NCI-H1417 (cell line): ENCODE results near the gene OIT3.
"Not testable (repeated sequence)": the region's sequence is repeated elsewhere in the genome, so short reads cannot be mapped to it uniquely, and the experiment has no call there.

Source experiments
- DNase-seq, 3 experiments: peaks; one replicate each; lab custom pipeline; 2025; lab: John Stamatoyannopoulos, UW

The OIT3 gene

DNA sequence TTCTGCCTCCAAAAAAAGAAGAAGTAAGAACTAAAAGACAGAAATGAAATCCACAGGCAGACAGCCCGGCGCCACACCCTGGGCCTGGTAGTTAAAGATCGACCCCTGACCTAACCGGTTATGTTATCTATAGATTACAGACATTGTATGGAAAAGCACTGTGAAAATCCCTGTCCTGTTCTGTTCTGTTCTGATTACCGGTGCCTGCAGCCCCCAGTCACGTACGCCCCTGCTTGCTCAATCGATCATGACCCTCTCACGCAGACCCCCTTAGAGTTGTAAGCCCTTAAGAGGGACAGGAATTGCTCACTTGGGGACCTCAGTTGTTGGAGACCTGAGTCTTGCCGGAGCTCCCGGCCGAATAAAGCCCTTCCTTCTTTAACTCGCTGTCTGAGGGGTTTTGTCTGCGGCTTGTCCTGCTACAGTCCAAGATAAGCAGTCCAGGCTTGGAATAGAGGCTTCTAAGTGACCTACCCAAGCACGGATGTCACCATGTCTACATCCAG, 10.5 kb downstream of the OIT3 start:
- not testable (repeated sequence) for DNase-seq

DNA sequence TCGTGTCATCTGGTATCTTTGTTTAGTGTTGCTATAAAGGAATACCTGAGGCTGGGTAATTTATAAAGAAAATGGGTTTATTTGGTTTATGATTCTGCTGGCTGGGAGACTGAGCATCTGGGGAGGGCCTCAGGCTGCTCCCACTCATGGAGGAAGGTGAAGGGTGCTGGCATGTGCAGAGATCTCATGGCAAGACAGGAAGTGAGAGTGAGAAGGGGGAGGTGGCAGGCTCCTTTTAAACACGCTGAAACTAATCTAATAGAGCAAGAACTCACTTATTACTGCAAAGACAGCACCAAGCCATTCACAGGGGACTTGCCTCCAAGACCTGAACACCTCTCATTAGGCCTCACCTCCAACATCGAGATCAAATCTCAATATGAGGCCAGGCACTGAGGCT, 11.3 kb downstream of the OIT3 start:
- DNase-seq = no peak

DNA sequence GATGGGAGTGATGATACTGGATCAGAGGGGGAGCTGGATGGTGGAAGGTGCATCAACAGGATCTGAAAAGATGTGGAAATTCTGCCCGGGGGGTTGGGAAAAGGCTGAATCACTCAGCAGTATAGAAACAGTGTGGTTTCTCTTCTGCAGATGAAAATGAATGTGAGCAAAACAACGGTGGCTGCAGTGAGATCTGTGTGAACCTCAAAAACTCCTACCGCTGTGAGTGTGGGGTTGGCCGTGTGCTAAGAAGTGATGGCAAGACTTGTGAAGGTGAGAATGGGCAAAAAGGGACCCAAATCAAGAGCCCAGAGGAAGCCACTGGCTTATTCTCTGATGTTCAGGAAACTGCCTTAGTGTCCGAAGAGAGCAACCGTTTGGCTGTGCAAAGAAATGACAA, 12.9 kb downstream of the OIT3 start:
- no peak for DNase-seq

DNA sequence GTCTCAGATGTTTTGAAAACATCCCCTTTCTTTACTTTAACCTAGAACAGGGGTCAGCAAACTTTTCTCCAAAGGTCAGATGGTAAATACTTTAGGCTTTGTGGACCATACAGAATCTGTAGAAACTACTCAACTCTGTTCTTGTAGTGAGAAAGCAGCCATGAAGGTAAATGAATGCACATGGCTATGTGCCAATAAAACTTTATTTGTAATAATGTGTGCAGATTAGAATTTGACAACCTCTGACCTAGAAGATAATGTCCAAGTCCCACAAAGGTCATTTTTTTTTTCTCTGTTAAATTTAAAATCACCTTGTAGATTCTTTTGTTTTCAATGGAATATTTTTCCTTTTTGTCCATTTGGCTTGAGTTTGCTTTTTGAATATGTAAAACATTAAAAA, 17.2 kb downstream of the OIT3 start:
- DNase-seq = no peak

DNA sequence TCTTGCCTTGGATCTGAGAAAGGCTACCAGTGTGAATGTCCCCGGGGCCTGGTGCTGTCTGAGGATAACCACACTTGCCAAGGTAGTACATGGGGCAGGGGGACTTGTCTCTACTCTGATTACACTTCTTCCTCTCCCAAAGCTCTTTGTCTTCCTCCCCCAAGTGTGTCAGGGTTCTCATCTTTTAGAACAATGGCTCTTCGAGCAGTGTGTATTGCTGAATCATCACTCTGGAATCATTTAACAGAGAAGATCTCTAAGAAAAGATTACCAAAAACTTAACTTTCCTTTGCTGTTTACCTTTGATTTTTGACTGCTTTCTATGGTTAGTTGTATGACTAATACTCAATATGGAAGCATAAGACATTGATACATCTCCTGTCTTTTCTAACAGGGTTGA, 18.2 kb downstream of the OIT3 start:
- no peak for DNase-seq

DNA sequence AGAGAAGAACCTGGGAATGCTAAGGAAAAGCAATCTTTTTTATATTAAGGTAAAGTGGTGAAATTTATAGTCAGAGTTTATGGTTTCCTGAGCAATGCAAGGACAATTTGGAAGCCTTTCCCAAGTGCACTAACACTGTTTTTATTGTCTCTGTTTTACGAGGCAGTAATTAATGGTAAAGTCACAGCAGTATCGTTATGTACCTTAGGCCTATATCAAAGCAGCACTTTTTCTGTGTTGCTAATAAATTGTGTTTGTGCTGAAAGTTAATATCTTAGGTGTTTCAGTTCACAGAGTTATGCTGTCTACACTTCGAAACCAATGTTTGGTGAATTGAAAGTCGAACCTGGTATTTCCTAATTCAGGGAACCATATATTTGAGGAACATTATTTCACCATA, 19.2 kb downstream of the OIT3 start:
- no peak for DNase-seq

DNA sequence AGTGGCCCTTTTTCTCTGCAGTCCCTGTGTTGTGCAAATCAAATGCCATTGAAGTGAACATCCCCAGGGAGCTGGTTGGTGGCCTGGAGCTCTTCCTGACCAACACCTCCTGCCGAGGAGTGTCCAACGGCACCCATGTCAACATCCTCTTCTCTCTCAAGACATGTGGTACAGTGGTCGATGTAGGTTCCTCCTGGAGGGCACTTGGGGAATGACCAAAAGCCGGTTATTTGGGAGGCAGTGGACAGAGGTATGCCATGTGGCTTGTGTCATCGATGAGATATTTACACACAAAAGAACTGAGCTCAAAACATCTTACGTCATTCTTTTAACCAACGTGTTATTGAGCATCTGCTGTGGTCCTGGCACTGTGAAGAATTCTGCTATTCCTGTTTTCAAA, 19.7 kb downstream of the OIT3 start:
- no peak for DNase-seq

DNA sequence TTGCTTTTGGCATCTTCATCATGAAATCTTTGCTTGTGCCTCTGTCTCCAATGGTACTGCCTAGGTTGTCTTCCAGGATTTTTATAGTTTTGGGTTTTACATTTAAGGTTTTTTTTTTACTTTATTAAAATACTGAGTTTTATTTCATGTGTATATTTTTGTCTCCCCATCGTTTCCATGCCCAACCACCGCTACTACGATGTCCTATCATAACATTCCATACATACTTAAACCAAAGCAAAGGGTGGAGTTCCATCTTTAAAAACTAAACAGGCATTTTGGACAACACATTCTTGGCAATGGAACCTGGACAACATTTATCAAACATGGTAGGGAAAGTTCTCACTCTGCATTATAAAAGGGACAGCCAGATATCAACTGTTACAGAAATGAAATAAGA, 23.7 kb downstream of the OIT3 start:
- DNase-seq = not testable (repeated sequence)

DNA sequence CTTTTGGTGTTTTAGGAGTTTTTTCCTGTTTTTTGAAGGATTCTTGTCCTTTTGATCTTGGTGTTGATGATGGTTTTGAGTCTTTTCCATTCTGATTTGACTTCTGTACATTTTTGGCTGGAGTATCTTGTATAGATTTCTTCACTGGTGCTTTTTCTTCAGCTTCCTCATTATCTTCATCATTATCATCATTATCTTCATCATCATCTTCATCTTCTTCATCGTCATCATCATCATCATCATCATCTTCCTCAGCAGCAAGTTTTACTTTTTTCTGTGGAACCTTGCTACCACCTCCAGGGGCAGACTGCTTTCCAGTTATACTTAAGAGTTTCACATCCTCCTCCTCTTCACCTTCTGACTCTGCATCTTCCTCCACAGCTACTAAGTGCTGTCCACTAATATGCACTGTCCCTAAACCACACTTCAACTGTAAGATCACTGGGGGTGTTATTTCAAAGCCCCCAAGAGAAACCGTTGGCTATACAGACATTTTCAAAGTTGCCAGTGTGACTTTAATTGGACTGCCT, 24.3 kb downstream of the OIT3 start:
- DNase-seq = not testable (repeated sequence)

DNA sequence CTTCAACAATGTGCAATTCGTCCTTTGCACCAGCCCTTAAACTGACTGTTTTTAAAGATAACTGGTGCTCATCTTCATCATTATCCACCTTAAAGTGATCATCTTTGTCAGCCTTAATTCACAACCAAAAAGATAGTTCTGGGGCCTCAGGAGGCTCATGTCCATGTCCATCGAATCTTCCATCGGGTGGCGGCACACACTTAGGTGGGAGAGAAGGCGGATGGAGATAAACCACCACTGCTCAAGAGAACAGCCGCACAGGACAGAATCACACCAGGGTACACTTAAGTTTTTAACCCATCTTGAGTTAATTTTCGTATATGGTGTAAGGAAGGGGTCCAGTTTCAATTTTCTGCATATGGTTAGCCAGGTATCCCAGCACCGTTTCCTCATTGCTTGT, 24.8 kb downstream of the OIT3 start:
- no peak for DNase-seq

DNA sequence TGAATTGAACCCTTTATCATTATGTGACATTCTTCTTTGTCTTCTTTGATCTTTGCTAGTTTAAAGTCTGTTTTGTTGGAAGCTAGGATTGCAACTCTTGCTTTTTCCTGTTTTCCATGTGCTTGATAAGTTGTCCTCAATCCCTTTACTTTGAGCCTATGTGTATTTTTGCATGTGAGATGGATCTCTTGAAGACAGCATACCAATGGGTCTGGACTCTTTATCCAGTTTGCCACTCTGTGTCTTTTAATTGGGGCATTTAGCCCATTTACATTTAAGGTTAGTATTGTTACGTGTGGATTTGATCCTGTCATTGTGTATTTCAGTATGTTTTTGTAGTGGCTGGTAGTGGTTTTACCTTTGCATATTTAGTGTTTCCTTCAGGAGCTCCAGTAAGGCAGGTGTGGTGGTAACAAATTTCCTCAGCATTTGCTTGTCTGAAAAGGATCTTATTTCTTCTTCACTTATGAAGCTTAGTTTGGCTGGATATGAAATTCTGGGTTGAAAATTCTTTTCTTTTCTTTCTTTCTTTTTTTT, 27.7 kb downstream of the OIT3 start:
- DNase-seq = not testable (repeated sequence)

DNA sequence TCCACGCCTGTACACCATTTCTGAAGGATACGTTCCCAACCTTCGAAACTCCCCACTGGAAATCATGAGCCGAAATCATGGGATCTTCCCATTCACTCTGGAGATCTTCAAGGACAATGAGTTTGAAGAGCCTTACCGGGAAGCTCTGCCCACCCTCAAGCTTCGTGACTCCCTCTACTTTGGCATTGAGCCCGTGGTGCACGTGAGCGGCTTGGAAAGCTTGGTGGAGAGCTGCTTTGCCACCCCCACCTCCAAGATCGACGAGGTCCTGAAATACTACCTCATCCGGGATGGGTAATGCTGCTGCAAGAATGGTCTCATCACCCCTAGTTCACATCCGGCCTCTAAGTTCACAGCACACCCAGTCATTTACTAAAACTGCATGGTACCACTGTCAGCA, 30.8 kb downstream of the OIT3 start:
- no peak for DNase-seq

DNA sequence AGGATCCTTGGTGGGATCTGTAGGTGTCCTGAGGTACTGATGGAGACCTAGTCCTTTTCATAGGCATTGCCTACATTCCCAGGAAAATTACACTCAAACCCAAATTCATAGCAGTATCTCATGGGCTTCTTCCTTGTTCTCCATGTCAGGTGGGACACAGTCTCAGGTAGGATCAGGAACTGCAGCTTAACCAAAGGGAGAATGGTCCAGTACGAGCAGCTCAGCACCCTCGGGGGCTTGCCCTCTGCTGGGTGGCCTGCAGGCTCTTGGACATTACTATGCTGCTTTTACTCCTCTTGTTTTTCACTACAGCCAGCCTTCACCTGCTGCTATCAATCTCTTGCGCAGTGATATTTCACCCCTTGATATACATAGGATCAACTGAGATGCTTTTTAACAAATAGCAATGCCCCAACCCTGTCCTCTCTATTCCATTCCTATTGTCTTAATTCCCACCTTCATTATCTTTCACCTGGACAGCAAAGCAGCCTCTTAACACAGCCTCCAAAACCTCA, 32.5 kb downstream of the OIT3 start:
- no peak for DNase-seq

DNA sequence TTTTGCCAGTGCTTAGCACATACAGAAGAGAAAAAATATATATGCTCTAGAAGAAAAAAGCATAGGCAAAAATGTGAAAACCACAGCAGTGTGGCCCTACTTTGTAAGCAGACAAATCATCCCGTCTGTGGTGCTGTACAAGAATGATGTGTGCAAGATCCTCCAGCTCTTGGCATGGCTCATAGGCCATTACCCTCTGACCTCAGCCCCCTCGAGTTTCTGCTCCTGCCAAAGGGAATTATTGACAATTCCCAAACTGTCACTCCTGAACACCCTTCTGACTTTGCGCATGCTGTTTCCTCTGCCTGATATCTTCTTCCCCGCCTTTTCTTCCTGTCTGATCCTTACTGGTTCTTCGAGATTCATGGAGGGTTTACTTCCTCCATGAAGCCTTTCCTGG, 33.9 kb downstream of the OIT3 start:
- no peak for DNase-seq

DNA sequence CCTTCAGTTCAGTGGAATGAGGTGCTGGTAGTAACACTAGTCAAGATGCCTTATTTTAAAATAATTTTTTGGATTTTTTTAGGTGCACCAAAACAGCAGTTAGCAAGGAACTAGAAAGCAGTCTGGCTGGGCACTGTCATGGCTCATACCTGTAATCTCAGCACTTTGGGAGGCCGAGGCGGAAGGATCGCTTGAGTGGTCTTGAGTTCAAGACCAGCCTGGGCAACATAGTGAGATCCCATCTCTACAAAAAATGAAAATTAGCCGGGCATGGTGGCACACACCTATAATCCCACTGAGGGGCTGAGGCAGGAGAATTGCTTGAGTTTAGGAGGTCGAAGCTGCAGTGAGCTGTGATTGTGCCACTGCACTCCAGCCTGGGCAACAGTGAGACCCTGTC, 35.3 kb downstream of the OIT3 start:
- DNase-seq = no peak

DNA sequence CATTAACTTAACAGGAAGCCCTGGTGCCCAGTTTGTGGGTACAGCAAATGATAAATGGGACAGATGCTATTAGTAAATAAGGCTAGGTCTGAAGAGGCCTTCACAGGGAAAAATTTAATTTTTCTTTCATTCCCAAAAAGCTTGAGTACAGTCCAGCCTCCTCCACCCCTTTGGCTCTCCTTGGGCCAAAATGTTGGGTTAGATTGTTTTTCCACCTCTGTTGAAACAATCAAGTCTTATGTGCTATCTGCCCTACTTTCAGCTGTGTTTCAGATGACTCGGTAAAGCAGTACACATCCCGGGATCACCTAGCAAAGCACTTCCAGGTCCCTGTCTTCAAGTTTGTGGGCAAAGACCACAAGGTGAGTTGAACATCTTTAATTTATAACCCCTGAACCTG, 36.7 kb downstream of the OIT3 start:
- no peak for DNase-seq

DNA sequence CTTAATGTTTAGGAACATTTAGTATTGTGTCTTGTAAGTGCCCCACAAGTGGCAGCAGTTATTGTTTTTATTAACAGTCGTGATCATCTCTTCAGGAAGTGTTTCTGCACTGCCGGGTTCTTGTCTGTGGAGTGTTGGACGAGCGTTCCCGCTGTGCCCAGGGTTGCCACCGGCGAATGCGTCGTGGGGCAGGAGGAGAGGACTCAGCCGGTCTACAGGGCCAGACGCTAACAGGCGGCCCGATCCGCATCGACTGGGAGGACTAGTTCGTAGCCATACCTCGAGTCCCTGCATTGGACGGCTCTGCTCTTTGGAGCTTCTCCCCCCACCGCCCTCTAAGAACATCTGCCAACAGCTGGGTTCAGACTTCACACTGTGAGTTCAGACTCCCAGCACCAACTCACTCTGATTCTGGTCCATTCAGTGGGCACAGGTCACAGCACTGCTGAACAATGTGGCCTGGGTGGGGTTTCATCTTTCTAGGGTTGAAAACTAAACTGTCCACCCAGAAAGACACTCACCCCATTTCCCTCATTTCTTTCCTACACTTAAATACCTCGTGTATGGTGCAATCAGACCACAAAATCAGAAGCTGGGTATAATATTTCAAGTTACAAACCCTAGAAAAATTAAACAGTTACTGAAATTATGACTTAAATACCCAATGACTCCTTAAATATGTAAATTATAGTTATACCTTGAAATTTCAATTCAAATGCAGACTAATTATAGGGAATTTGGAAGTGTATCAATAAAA, 38.9 kb downstream of the OIT3 start:
- no peak for DNase-seq

DNA sequence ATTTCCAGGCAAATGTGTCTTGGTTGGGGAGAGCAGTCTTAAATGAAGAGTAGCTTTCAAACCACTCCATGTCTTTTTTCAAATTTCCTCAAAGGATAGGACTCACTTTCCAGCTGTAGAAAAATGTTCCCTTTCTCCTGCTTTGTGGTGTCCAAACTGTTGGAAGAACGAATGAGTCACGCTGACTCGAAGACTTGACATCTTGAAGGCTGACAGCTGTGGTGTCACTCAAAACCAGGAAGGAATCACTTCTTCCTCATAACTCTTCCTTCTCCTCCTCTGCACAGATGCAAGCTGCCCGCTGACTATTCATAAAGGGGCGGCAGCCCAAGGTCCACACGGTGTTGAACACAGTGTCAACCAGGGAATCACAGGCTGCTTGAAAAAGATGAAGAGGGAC, 41.8 kb downstream of the OIT3 start:
- DNase-seq = no peak

DNA sequence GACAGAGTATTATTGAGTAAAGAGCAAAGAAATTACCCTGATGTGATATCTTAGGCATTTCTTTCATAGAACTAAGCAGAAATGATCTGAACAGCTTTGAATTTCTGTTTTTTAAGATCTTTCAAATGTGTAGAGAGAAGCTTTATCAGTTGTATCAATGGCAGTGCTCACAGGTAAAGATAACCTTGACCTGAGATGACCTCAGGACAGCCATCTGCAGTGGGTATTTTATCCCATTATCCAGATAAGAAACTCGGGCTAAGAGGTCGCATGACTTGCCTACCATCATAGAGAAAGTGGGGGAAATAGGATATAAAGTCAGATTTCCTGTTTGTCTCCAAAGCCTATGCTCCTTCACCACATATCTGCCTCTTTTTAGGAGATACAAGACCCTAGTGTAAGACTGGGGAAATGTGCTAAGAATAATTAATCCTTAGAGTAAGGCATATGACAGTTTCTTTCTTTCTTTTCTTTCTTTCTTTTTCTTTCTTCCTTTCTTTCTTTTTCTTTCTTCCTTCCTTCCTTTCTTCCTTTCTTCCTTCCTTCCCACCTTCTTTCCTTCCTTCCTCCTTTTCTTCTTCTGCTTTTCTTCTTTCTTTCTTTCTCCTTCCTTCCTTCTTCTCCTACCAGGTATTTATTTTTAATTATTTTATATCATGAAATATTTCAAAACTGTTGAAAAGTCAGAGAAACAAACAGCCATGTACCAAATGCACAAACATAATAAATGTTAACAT, 50.1 kb downstream of the OIT3 start:
- DNase-seq = no peak

DNA sequence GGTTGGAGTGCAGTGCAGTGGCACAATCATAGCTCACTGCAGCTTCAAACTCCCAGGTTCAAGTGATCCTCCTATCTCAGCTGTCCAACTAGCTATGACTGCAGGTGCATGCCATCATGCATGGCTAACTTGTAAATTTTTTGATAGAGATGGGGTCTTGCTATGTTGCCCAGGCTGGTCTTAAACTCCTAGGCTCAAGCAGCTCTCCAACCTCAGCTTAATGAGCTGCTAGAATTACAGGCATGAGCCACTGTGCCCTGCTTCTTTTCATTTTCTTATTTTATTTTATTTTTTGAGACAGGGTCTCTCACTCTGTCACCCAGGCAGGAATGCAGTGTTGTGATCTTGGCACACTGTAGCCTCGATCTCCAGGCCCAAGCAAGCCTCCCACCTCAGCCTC, 53.4 kb downstream of the OIT3 start:
- no peak for DNase-seq

DNA sequence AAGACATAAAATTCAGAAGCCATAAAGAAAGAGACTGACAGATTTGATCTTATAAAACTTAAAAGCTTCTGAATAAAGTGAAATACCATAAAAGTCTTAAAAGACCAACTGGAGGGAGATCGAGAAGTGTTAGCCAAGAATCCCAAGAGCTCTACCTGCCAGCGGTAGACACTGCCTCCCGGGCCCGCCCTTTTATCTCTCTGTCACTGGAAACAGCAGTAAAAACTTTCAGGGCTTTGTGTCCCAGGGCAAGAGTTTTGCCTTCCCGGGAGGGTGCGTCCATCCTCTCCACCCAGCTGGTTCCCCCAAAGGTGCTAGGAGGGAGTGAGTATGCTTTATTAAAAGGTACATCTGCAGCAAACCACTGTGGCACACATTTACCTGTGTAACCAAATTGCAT, 55.2 kb downstream of the OIT3 start:
- DNase-seq = no peak

DNA sequence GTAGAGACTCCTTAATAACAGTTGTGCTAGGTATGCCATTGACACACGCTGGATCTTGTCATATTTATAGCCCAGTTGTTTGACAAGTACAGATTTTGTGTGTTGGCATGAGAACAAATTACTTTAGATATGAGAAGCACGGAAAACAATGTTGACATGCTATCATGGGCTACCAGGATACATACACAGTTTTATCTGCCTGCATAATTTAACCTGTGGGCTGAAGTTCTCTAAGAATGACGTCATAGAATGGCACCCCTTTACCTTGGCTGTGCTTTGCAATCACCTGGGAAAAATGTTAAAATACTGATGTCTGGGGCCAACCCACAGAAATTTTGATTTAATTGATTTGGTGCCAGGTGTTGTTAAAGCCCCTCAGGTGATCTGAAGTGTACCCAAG, 58.2 kb downstream of the OIT3 start:
- DNase-seq = no peak

DNA sequence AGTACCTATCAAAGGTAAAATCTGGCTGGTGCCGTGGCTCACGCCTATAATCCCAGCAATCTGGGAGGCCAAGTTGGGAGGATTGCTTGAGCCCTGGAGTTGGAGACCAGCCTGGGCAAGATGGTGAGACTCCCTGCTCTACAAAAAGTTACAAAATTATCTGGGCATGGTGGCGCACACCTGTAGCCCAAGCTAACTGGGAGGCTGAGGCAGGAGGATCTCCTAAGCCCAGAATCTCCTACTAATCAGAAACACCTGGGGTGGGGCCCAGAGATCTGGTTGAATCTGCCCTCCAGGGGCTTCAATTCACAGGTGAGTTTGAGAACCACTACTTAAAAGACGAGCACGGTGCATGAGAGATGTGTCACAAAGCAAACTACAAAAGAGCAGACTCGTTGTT, 58.6 kb downstream of the OIT3 start:
- DNase-seq = no peak
